Measurements from ENCODE around the gene DYNLL1. TPM values are rescaled to one million over a fixed set of nuclear protein-coding genes. Genes with fewer than 3 reads are reported as not detected.

The DYNLL1 gene
- total RNA-seq, 1 donor from 2014 or later, result 249 TPM

DNA sequence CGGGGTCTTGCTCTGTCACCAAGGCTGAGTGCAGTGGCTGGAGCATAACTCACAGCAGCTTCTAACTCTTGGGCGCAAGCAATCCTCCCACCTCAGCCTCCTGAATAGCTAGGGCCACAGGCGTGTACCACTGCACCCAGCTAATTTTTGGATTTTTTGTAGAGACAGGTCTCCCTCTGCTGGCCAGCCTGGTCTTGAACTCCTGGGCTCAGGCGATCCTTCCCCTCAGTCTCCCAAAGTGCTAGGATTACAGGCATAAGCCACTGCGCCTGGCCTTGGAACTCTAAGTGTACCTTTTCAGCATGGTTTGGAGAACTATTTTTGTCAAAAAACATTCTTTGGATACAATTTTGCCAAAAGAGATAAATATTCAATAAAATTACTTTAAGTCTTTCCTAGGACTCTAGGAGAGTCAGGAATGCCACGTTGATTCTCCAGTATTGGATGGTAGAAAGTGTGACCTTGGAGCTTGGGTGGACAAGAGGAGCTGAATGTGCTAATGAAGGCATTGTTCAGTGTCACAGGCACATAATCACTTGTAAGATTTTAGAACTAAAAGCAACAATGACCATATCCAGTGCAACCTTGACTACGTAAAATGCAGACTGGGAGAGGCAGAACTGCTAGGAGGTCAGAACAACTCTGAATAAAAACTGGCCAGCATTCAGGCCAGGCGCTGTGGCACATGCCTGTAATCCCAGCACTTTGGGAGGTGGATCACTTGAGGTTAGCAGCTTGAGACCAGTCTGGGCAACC lies 29.2 kb upstream of the DYNLL1 start:
- Mint-ChIP-seq H3K27me3 (ENCODE audit: low read depth) (no peaks in the 10 kb centered on the region), H3K36me3 (peaks cover 30% of the 10 kb centered on the region), H3K4me3 (peak overlapping the region; percentile 7), H3K9me3 (no peaks in the 10 kb centered on the region), H3K4me1 (peaks cover 21% of the 10 kb centered on the region), H3K27ac (peak overlapping the region; percentile 66)
- no peak for DNase-seq (ENCODE audit: low spot score in 2 of 2, unreplicated experiment in 2 of 2)
- TF ChIP-seq CTCF (IDR thresholded peaks at IDR 0.05; ENCODE audit: unreplicated experiment), result peak; percentile 38

DNA sequence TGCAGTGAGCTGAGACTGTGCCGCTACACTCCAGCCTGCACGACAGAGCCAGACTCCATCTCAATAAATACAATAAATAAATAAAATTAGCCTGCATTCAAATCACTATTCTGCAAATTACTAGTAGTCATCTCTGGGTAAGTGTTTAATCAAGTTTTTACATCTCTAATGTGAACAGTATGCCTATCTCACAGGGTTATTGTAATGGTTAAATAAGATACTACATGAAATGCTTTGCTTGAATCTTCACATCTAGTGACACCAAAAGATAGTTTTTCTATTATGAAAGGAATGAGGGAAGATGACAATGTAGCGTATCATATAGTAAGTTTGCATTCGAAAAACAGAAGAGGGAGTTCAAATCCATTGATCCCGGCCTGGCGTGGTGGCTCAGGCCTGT lies 28.5 kb upstream of the DYNLL1 start:
- TF ChIP-seq CTCF (IDR thresholded peaks at IDR 0.05; ENCODE audit: unreplicated experiment), result no peak
- H3K4me1 Mint-ChIP-seq, result peaks cover 25% of the 10 kb centered on the region
- H3K27me3 Mint-ChIP-seq (ENCODE audit: low read depth), result no peaks in the 10 kb centered on the region
- no peak for DNase-seq (ENCODE audit: low spot score in 2 of 2, unreplicated experiment in 2 of 2)
- peak overlapping the region; percentile 87 for H3K4me3 Mint-ChIP-seq
- peak overlapping the region; percentile 50 for H3K27ac Mint-ChIP-seq
- H3K9me3 Mint-ChIP-seq, result no peaks in the 10 kb centered on the region
- H3K36me3 Mint-ChIP-seq, result peaks cover 25% of the 10 kb centered on the region

GRCh38 chr12:120468325-120468820 lies 27.5 kb upstream of the DYNLL1 start:
- DNase-seq (ENCODE audit: low spot score in 2 of 2, unreplicated experiment in 2 of 2), result peak in 1 of 2 experiments; percentile 39

DNA sequence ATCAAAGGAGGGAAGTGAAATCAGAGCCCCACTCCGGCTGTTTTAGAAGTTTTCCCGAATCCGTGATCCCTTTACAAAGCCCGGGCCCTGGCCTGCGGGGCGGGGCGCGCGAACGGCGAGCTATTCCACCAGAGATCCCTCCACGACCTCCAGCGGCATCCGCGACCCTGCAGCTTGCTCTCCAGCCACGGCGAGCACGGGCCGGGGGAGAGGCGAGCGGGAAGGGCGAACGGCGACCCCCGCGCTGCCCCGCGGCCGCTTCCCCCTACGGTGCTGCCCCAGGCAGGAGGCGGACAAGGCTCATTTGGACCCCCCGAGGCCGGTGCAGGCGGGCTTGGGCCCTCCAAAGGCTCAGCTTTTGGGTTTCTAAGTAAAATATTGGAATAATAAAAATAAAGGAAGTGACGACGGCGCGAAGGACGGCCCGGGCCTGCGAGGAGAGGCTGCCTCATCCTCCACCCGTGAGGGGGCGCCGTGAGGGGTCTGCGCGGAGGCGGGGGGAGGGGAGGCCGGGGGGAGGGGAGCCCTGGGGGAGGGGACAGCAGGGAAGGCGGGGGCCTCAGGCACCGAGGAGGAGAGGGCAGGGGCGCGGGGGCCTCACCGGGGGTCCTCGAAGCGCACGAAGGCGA lies 27.0 kb upstream of the DYNLL1 start:
- no peaks in the 10 kb centered on the region for H3K9me3 Mint-ChIP-seq
- H3K27ac Mint-ChIP-seq, result peak overlapping the region; percentile 92
- DNase-seq (ENCODE audit: low spot score in 2 of 2, unreplicated experiment in 2 of 2), result peak in 1 of 2 experiments; percentile 65
- peaks cover 18% of the 10 kb centered on the region for H3K36me3 Mint-ChIP-seq
- H3K4me1 Mint-ChIP-seq, result peaks cover 36% of the 10 kb centered on the region
- H3K27me3 Mint-ChIP-seq (ENCODE audit: low read depth), result no peaks in the 10 kb centered on the region
- no peak for TF ChIP-seq CTCF (IDR thresholded peaks at IDR 0.05; ENCODE audit: unreplicated experiment)
- peak overlapping the region; percentile 87 for H3K4me3 Mint-ChIP-seq

More at GRCh38 chr12:120468325-120468820, 27.5 kb upstream of the DYNLL1 start:
- TF ChIP-seq CTCF (IDR thresholded peaks at IDR 0.05; ENCODE audit: unreplicated experiment), result no peak
- Mint-ChIP-seq H3K9me3 (no peaks in the 10 kb centered on the region), H3K4me1 (peaks cover 32% of the 10 kb centered on the region), H3K27ac (peak overlapping the region; percentile 92), H3K27me3 (ENCODE audit: low read depth) (no peaks in the 10 kb centered on the region), H3K4me3 (peak overlapping the region; percentile 87), H3K36me3 (peaks cover 24% of the 10 kb centered on the region)

GRCh38 chr12:120469450-120470149 lies 26.3 kb upstream of the DYNLL1 start, which contains the start of gene SRSF9:
Gene SRSF9 (minus strand): TSS chr12:120469748. CDS start chr12:120469609, 139 bp downstream.
- TF ChIP-seq CTCF (IDR thresholded peaks at IDR 0.05; ENCODE audit: unreplicated experiment), result peak; percentile 83
- no peaks in the 10 kb centered on the region for H3K27me3 Mint-ChIP-seq (ENCODE audit: low read depth)
- H3K27ac Mint-ChIP-seq, result peak within 1 kb of the TSS; percentile 98
- peaks cover 43% of the 10 kb centered on the region for H3K4me1 Mint-ChIP-seq
- H3K36me3 Mint-ChIP-seq, result peaks cover 12% of the 10 kb centered on the region
- H3K4me3 Mint-ChIP-seq, result peak within 1 kb of the TSS; percentile 87
- no peaks in the 10 kb centered on the region for H3K9me3 Mint-ChIP-seq
- DNase-seq (ENCODE audit: low spot score in 2 of 2, unreplicated experiment in 2 of 2), result peak; percentile 94 to 98
